Loucy (cell line): Measurements from ENCODE around the gene HSD17B14.

ENCODE experiments used
- CTCF ChIP-seq: fragments of 200-600 bp; sonication (generic); conservative IDR thresholded peaks from 2 replicates; pipeline ENCODE4 v1.5.1; 2014; ENCODE audit warnings: mild to moderate bottlenecking, antibody characterized with exemption, low read length
- EZH2phosphoT487 ChIP-seq: fragments of 200-600 bp; IDR thresholded peaks from 2 replicates; pipeline ENCODE4 v1.6.1; 2018; ENCODE audit warnings: antibody characterized with exemption, mild to moderate bottlenecking, moderate library complexity, borderline replicate concordance

- no peak for TF ChIP-seq CTCF
- no peak for TF ChIP-seq EZH2phosphoT487
These were observed 18.6 kb downstream of the HSD17B14 start for GRCh38 chr19:48817585-48818124.
